Activated CD4-positive, alpha-beta T cell treated with anti-CD3 and anti-CD28 coated beads for 1 hour (primary cell): ENCODE measurements around the gene GCAT.
"Not testable (repeated sequence)": the region's sequence is repeated elsewhere in the genome, so short reads cannot be mapped to it uniquely, and the experiment has no call there.

Experiments used
- DNase-seq: peaks from one replicate; pipeline ENCODE4 v3.0.0-alpha.2; 2020

Gene GCAT

DNA sequence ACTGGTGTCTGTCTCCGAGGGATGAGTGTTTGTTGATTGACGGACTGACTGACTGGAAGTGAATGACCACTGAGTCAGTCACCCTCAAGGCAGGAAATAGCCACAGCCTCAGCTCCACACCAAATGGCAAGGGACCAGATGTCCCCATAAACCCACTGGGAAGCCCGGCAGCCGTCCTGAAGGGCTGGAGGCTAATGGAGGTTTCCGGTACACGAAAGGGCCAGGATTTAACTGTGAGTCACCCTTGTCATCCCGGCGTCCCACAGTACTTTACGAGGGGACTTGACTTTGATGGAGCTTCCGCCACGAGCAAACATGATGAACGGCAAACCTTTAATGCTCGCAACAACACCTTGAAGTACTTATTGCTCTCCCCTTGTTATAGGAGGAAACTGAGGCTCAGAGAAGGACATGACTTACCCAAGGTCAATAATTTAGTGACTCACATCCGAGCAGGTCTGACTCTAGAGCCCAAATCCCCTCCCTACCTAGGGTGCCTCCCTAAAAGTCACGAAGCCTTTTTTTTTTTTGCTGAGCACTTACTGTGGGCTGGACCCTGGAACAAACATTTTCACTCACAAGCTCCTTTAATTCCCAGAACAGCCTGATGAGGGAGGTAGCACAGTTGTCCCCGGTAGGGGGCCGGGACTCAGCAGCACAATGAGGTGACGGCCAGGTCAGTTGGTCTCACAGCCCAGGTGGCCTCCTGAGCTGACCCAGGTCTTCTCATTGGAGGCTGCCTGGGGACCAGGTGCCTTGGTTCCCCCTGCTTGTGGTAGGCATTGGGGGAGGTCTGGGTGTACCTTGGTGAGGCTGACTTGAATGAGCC, 25.2 kb upstream of the GCAT start:
- no peak for DNase-seq

DNA sequence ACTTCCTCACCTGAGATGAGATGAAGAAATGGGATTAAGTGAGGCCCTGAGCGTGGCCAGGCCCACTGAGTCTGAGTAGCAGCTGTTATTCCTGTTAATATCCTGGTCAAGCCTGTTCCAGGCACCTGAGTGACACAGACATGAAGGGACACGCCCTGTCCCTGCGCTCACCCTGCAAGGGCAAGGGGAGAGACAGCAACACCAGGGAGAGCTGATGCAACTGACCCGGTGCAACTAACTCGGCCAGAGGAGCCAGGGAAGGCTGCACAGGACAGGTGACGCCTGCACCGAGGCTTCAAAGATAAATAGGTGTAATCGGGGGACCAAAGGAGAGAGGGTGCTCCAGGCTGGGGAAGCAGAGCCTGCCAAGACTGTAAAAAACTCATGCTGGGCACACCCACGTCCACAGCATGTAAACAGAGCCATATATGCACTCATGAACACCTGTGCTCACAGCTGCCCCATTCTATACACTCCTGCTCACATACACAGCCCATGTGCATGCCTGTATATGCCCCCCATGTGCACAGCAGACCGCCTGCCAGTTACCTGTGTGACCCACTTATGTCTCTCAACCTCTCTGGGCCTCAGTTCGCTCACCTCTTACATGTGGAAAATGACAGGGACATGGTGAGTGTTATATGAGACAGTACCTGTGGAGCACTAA, 22.8 kb upstream of the GCAT start:
- DNase-seq = no peak

DNA sequence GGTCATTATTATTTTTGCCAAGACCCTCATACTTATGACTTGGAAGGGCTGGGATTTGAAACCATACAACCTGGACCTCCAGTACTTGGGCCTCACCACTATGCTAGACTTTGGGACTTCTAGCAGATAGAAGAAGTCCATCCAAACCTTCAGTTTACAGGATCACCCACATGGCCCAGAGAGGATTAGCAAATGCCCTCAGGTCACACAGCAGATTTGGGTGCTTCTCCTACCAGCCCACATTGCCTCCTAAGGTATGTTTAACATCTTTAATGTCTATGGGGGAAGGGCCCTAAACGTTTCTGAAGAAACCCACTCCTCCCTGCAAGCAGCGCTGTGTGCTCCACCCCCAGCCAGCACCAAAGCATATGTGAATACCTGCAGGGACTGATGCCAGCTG, 17.5 kb upstream of the GCAT start:
- DNase-seq = no peak

DNA sequence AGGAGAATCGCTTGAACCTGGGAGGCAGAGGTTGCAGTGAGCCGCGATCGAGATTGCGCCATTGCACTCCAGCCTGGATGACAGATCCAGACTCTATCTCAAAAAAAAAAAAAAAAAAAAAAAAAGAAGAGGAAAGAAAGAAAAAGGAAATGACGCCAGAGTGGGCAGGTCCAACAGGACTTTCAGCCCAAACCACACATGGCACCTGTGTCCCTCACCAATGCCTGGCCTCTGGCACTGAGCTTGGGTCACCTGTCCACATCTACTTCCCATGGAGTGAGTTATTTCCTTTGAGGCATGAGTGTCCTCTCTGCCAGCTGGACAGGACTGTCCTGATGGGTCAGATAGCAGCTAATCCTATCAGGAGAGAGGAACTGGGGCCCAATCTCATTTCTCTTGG, 15.2 kb upstream of the GCAT start:
- DNase-seq = no peak

DNA sequence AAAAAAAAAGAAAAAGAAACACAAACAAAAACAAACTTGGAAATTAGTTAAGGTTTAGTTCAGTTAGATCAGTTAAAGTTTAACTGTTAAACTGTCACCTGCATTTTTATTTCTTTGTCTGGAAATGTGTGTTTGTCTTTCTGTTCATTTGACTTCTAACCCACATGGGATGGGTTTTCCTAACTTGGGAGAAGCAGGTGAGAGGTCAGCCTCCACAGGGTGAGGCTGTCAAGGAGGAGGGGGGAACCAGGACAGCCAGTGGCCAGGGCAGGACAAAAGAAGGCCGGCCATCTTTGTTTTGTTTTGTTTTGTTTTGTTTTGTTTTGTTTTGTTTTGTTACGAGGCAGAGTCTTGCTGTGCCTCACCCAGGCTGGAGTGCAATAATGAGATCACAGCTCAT, 13.4 kb upstream of the GCAT start:
- no peak for DNase-seq

DNA sequence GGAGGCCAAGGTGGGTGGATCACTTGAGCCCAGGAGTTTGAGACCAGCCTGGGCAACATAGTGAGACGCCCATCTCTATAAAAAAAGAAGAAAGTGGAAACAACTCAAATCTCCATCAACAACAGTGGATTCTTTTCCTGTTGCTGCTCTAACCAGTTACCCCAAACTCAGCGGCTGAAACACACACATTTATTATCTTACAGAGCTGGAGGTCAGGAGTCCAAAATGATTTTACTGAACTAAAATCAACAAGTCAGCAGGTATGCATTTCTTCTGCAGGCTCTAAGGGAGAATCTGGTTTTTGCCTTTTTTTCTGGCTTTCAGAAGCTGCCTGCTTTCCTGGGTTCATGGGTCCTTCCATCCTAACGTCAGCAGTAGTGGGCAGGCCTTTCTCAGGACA, 11.7 kb upstream of the GCAT start:
- no peak for DNase-seq

DNA sequence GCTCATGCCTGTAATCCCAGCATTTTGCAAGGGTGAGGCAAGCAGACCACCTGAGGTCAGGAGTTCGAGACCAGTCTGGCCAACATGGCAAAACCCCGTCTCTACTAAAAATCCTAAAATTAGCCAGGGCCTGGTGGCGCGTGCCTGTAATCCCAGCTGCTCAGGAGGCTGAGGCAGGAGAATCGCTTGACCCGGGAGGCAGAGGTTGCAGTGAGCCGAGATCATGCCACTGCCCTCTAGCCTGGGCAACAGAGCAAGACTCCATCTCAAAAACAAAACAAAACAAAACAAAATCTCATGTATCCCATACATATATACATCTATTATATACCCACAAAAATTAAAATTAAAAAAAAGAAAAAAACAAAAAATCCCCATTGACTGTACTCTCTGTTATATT, 10.5 kb upstream of the GCAT start:
- DNase-seq = not testable (repeated sequence)

DNA sequence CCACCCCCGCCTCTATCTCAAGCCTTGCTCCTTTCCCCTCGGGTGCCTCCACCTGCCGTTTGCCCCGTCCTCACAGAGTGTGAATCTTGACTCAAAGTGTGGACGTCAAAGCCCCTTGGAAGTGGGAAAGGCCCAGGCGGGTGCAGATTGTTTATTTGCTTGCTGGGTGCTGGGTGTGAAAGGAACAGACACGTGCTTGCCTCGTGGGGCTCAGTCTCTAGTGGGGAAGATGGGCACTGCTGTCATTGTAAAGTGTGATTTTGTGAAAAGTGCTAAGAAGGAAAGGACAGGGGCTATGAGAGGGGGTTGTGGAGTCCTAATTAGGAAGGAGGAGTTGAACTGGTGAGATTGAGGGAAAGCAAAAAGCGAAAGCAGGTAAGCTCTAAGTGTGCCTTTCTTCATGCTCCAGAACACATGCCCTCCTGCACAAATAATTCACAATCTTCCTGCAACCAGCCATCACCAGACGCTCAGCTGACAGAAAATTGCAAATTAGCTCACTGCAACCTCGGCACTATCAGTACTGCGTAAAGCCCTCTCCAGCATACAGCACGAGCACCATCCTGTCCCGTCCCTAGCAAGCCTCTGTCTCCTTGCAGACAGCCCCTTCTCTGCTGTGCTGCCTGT, 9.7 kb upstream of the GCAT start:
- no peak for DNase-seq

DNA sequence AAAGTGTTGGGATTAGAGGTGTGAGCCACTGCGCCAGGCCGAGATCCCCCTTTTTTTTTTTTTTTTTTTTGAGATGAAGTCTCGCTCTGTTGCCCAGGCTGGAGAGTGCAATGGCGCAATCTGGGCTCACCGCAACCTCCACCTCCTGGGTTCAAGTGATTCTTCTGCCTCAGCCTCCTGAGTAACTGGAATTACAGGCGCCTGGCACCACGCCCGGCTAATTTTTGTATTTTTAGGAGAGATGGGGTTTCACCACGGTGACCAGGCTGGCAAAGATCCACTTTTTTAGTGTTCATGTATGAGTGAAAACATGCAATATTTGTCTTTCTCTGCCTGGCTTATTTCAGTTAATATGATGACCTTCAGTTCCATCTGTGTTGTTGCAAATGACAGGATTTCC, 7.8 kb upstream of the GCAT start:
- not testable (repeated sequence) for DNase-seq

DNA sequence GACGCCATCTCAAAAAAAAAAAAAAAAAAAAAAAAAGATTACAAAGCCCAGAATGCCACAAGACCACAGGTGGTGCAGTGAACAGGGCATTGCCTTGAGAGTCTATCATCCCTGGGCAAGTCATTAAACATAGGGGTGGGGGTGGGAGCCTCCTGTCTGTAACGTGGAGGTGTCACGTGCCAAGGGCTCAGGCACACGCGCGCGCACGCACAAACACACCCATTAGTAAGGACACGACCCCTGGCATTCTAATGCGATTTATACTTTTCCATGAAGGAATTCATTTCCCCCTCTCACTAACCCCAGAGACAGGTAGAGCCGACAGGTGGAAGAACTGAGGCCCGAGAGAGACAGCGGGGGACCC, 5.8 kb upstream of the GCAT start:
- DNase-seq = no peak

DNA sequence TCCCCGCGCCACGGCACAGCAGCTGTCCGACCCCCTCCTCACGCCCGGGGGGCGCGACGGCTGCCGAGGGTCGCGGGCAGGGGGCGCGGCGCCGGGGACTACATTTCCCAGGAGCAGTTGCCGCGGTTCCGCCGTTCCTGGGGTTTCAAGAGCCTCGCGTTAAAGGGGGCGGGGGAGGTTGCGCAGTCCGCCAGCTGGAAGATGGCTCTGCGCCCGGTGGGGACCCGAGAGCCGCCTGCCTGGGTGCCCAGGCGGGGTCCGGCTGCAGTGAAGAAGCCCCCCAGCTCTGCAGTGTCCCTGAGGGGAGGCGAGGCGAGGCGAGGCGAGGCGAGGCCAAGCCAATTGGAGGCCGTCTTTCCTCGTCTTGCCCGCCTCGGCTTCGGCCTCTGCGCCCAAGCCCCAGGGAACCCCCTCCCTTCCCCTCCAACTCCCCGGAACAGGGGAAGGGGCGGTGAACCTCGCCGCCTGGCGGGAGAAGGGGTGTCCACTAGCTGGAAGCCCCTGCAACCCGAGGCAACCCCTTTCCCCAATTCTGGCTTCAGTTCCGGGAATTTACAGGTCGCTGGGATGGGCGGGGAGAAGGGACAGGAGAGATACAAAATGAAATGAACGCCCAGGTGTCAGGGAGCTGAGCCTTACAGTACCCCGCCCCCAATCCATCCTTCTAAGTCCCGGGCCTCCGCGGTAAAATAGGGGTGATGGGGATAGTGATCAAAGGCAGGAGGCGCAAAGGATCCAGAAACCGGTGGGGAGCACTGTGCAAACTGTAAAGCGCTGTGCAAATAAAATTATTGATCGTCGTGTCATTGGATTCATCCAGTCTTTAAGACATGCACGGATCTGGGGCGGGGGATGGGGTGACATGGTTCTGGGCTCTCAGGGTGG, 5.2 kb upstream of the GCAT start:
- DNase-seq = no peak

DNA sequence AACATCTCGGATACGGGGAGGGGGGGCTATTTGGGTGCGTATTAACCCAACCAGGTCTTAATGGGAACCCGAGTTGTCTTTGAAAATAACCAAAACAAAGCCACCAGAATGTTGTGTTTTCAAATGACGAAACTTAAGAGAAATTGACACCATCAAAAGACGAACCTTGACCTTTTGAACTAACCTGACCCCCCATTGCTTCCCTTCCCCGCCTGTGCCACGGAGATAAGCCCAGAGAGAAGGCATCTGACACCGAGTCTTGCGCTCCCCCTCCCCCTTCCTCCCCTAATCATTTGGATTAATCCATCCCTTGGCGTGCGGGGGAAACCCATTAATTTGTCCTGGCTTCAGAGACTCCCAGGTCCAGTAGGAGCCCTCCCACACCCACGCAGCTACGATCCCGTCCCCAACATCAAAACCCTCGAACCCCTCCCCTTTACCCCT, 4.5 kb upstream of the GCAT start:
- DNase-seq = no peak

DNA sequence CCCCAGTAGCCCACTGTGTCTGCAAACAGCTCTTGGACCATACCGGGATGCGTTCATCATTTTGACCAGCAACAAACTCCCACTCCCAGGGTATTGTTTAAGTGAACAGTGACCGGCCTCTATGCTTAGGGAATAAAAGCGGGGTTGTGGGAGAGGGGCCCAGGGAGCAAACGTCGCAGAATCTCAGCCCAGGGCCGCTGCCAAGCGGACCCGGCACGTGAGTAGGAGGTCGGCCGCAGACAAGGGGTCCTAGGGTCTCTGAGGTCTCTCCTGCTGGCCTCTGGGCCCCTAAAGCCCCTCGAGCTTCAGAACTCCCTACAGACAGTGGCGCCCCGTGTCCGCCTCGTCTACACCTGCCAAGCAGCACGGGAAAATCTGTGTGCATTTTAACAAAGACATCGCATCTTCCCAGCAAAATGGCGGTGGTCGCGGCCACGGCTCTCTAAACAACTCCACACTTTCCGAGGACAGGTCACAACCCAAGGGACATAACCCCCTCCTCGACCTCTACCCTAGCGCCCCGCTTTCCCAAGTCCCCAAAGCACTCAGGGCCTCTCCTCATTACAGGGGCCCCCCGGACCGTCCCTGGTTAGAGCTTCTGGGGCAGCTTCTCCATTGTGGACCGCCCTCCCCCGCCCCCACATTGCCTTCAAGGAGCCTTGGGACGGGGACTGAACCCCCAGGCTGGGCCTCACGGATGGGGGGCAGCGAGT, 3.9 kb upstream of the GCAT start:
- DNase-seq = no peak

DNA sequence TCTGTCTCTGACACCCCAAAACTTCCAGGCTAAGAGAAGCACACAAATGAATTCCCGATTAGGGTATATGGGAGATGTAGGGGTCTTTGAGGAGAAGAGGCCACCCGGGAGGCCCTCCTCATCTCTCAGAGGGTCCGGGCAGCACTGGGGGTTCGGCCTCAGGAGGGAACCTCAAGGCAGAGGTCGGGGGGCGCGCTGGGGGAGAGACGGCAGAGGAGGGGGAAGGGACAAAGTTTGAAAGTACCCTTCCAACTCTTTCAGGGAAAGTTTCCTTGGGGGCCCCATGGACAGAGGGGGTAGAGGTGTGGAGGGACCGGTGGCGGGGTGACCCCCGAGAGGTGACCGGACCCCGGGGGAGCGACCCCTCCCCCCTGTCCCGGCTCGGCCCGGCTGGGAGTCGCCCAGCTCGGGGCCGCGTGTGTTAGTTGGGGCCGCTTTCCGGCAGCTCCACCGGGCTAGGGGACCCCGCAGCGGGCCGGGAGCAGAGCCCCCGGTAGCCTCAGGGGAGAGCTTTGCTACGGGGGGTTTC, 3.3 kb upstream of the GCAT start:
- no peak for DNase-seq

DNA sequence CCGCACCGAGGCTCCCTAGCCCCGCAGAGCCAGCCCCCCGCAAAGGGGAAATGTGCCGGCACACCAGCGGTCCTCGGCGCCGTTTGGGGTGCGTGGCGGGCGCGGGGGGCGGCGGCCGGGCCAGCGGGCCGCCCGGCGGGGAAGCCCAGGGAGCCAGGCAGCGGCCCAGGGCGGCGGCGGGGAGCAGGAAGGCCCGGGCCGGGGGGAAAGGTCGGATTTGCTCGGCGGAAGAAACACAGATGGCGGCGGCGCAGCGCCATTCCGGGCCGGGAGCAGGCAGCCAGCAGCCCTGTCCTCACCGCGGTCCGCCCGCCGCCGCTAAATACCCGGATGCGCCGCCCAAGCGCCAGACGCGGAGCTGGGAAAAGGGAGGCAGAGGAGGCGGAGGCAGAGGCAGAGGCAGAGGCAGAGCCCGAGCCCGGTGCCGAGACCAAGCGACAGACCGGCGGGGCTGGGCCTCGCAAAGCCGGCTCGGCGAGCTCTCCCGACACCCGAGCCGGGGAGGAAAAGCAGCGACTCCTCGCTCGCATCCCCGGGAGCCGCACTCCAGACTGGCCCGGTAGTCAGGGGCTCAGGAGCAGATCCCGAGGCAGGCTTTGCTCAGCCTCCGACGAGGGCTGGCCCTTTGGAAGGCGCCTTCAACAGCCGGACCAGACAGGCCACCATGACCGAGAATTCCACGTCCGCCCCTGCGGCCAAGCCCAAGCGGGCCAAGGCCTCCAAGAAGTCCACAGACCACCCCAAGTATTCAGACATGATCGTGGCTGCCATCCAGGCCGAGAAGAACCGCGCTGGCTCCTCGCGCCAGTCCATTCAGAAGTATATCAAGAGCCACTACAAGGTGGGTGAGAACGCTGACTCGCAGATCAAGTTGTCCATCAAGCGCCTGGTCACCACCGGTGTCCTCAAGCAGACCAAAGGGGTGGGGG, 2.6 kb upstream of the GCAT start:
- DNase-seq = peak; percentile 52

DNA sequence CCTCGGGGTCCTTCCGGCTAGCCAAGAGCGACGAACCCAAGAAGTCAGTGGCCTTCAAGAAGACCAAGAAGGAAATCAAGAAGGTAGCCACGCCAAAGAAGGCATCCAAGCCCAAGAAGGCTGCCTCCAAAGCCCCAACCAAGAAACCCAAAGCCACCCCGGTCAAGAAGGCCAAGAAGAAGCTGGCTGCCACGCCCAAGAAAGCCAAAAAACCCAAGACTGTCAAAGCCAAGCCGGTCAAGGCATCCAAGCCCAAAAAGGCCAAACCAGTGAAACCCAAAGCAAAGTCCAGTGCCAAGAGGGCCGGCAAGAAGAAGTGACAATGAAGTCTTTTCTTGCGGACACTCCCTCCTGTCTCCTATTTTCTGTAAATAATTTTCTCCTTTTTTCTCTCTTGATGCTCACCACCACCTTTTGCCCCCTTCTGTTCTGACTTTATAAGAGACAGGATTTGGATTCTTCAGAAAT, 1.9 kb upstream of the GCAT start:
- no peak for DNase-seq

DNA sequence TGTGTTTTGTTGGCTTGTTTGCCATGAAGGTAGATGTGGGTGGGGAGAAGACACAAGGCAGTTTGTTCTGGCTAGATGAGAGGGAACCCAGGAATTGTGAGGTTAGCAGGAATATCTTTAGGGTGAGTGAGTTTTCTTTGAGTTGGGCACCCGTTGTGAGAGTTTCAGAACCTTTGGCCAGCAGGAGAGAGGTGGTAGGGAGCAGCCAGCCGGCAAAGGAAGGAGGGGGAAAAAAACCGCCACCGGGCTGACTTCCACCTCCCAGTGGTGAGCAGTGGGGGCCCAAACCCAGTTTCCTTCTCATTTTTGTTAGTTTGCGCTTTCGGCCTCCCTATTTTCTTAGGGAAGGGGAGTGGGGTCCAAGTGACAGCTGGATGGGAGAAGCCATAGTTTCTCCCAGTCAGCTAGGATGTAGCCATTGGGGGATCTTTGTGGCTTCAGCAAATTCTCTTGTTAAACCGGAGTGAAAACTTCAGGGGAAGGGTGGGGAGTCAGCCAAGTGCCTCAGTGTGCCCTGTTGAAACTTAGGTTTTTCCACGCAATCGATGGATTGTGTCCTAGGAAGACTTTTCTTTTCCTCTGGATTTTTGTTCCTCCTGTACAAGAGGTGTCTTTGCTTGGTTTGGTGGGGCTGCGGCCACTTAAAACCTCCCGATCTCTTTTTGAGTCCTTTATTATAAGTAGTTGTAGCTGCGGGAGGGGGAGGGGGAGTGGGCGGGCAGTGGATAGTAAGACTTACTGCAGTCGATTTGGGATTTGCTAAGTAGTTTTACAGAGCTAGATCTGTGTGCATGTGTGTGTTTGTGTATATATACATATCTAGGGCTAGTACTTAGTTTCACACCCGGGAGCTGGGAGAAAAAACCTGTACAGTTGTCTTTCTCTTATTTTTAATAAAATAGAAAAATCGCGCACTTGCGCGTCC, 1.1 kb upstream of the GCAT start:
- DNase-seq = no peak

DNA sequence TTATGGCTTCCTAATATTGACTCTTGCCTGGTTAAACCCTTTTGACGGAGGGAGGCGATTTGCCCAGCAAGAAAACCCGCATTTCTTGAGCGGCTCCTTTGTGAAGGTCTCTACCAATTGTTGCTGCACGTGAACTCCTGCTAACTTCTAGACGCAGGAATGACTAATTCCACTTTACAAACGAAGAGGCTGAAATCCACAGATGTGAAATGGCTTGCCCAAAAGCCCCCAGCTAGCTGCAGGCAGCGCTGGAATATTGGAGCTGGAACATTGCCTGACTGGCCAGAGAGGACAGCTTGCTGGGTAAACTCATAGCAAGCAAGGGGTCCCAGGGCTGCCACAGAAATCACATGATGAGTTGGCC, 542 bp downstream of the GCAT start:
- no peak for DNase-seq

DNA sequence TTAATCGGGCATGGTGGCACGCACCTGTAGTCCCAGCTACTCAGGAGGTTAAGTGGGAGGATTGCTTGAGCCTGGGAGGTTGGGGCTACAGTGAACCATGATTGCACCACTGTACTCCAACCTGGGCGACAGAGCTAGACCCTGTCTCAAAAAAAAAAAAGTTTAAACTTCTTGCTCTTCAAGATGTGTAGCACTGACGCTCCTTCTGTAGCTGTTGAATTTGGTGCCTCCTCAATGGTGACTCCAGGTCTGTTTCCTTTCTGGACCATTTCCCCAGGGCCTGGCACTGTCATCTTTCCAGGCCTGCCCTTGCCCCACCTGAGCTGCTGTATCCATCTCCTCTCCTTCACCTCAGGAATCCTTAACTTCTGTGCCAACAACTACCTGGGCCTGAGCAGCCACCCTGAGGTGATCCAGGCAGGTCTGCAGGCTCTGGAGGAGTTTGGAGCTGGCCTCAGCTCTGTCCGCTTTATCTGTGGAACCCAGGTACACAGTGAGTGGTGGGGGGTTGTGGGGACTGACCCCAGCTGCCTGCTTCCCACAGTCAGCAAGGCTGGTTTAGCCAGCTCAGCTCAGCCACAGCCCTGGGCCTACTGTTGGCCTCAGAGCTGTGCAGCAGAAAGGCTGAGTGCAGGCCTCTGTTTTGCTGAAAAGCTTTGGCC, 2.1 kb downstream of the GCAT start:
- DNase-seq = no peak
